ENCODE results near the gene ZNF346.

Gene ZNF346

GRCh38 chr5:177126771-177127170, 104.3 kb downstream of the ZNF346 start:
- DNase-seq (ENCODE audit: low read depth), result no peak
- H3K4me3 ChIP-seq (ENCODE audit: low read depth, low read length), result no peak overlapping the region
- TF ChIP-seq CTCF (IDR thresholded peaks at IDR 0.05; ENCODE audit: low read depth, low read length) (no peak), MYC (IDR thresholded peaks at IDR 0.05; ENCODE audit: low read depth, low read length) (no peak), MAX (IDR thresholded peaks at IDR 0.05; ENCODE audit: low read depth, low read length) (no peak), POLR2A (IDR thresholded peaks at IDR 0.05; ENCODE audit: extremely low read depth, insufficient read length) (no peak)

GRCh38 chr5:177128551-177128981, 106.1 kb downstream of the ZNF346 start:
- DNase-seq (ENCODE audit: low read depth), result no peak
- TF ChIP-seq MYC (IDR thresholded peaks at IDR 0.05; ENCODE audit: low read depth, low read length), result no peak
- TF ChIP-seq CTCF (IDR thresholded peaks at IDR 0.05; ENCODE audit: low read depth, low read length), result no peak
- no peak for TF ChIP-seq POLR2A (IDR thresholded peaks at IDR 0.05; ENCODE audit: extremely low read depth, insufficient read length)
- TF ChIP-seq MAX (IDR thresholded peaks at IDR 0.05; ENCODE audit: low read depth, low read length), result no peak

GRCh38 chr5:177130211-177131018, 107.9 kb downstream of the ZNF346 start:
- no peak overlapping the region for H3K4me3 ChIP-seq (ENCODE audit: low read depth, low read length)
- no peak for TF ChIP-seq MYC (IDR thresholded peaks at IDR 0.05; ENCODE audit: low read depth, low read length)
- DNase-seq (ENCODE audit: low read depth), result no peak

More at GRCh38 chr5:177128551-177128981, 106.1 kb downstream of the ZNF346 start:
- no peak overlapping the region for H3K4me3 ChIP-seq (ENCODE audit: low read depth, low read length)
